Osteoblast (primary cell): ENCODE results near the gene CDA. TPM values are rescaled to one million over a fixed set of nuclear protein-coding genes. Genes with fewer than 3 reads are reported as not detected.

ENCODE experiments used
- DNase-seq: peaks from one replicate; pipeline ENCODE4 v3.0.0; 2011; ENCODE audit warnings: low spot score, mixed read lengths; ENCODE audit not compliant: insufficient read length; ENCODE audit errors: missing footprints
- H2AFZ ChIP-seq: 2 replicates; pipeline ENCODE4 v1.6.0; 2011; ENCODE audit warnings: mild to moderate bottlenecking, low read length
- H3K27ac ChIP-seq: 2 replicates; pipeline ENCODE4 v1.5.1; 2011; ENCODE audit warnings: mild to moderate bottlenecking, low read depth, low read length, moderate library complexity
- H3K27me3 ChIP-seq: 2 replicates; pipeline ENCODE4 v1.6.0; 2012; ENCODE audit warnings: mild to moderate bottlenecking, control low read depth, inconsistent platforms, low read length, moderate library complexity; ENCODE audit not compliant: insufficient read depth
- H3K36me3 ChIP-seq: 2 replicates; pipeline ENCODE4 v1.5.1; 2011; ENCODE audit warnings: mild to moderate bottlenecking, low read length, control low read depth, moderate library complexity; ENCODE audit not compliant: insufficient read depth
- H3K4me1 ChIP-seq: 2 replicates; pipeline ENCODE4 v1.5.1; 2011; ENCODE audit warnings: mild to moderate bottlenecking, low read length, control low read depth, moderate library complexity; ENCODE audit not compliant: insufficient read depth
- H3K4me2 ChIP-seq: 2 replicates; pipeline ENCODE4 v1.6.0; 2011; ENCODE audit warnings: mild to moderate bottlenecking, low read length; ENCODE audit not compliant: insufficient read depth
- H3K4me3 ChIP-seq: fragments of 200-600 bp; sonication (generic); 3 replicates; pipeline ENCODE4 v1.5.1; 2012; ENCODE audit warnings: mild to moderate bottlenecking, low read length, inconsistent platforms; ENCODE audit not compliant: insufficient read depth
- H3K79me2 ChIP-seq: 2 replicates; pipeline ENCODE4 v1.6.0; 2012; ENCODE audit warnings: mild to moderate bottlenecking, low read length, control low read depth, inconsistent platforms; ENCODE audit not compliant: insufficient read depth
- H3K9me3 ChIP-seq: 2 replicates; pipeline ENCODE4 v1.5.1; 2011; ENCODE audit warnings: low read depth, low read length, control low read depth
- H4K20me1 ChIP-seq: 2 replicates; pipeline ENCODE4 v1.6.0; 2012; ENCODE audit warnings: mild to moderate bottlenecking, low read length, control low read depth; ENCODE audit not compliant: insufficient read depth
- CTCF ChIP-seq: IDR thresholded peaks from 2 replicates; pipeline ENCODE4 v1.5.1; 2011; ENCODE audit warnings: mild to moderate bottlenecking, low read depth, low read length, moderate library complexity; ENCODE audit errors: extremely low read depth
- total RNA-seq: library from RNA; depleted of rRNA; stranded (reverse); fragments of >200 nt; gene quantifications from 2 replicates; pipeline ENCODE4 v1.2.3, GENCODE V29; 2012

The CDA gene
- total RNA-seq, 1 donor: 1.1 TPM

DNA sequence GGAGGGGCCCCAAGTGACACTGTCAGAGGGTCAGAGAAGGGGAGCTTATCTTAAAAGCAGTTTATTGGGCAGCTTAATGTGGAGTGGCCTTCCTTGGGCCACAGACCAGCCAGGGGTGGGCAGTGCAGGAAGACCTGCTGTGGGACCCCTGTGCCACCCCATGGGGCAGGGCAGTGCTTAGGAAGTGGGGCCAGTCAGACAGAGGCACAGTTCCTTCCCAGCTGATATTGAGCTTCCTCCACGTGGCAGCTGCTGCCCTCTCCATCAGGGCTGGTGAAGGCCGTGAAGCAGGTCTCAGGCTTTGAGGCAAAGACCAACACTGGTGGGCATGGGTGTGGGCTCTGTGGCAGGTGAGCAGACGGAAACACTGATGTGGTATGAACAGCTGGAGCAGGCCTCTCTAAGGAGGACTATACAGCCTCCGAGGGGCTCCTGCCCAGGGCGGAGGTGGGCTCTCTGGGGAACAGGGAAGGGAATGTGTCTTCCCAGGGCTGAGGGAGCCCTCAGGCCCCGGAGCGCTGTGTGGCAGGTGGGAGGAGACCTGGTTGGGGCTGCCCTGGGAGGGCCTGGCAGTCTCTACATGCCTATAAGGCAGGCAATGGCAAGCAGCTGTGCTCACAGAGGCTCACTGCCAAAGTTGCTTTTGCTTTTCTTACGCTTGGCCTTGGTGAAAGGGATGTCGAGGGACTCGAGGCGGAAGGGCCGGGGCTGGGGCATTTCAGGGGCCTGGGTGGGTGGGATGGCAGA is 75.2 kb downstream of the CDA start:
- peaks cover 14% of the 10 kb centered on the region for H3K4me1 ChIP-seq
- H2AFZ ChIP-seq: no peak overlapping the region
- DNase-seq: peak; percentile 52
- no peak for TF ChIP-seq CTCF
- no peaks in the 10 kb centered on the region for H3K27me3 ChIP-seq
- H3K79me2 ChIP-seq: peaks cover 22% of the 10 kb centered on the region
- H3K36me3 ChIP-seq: peaks cover 1% of the 10 kb centered on the region
- no peaks in the 10 kb centered on the region for H3K9me3 ChIP-seq
- H4K20me1 ChIP-seq: peaks cover 6% of the 10 kb centered on the region
- no peak overlapping the region for H3K4me2 ChIP-seq
- H3K4me3 ChIP-seq: no peak overlapping the region
- H3K27ac ChIP-seq: no peak overlapping the region

DNA sequence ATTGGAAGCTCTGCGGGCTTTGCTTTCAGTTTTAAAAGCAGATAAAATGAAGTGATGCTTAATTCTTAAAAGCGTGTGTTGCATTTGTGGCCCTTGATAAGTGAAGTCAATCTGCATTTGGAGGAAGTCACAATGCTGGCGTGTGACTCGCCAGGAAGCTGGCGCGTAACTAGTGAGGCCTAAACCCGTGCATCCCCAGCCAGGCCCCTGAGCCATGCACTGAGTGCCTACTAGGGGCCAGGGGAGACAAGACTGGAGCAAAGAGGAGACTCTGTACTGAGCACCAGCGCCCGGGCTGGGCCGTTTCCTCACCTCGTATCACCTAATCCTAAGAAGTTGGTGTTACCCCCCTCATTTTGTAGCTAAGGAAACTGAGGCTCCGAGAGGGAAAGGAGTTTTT is 76.8 kb downstream of the CDA start:
- Histone ChIP-seq H3K79me2 (peaks cover 6% of the 10 kb centered on the region), H3K4me3 (no peak overlapping the region), H3K9me3 (no peaks in the 10 kb centered on the region), H3K36me3 (no peaks in the 10 kb centered on the region), H3K27me3 (no peaks in the 10 kb centered on the region), H3K4me1 (peaks cover 5% of the 10 kb centered on the region), H2AFZ (no peak overlapping the region), H4K20me1 (no peaks in the 10 kb centered on the region), H3K4me2 (no peak overlapping the region), H3K27ac (no peak overlapping the region)
- TF ChIP-seq CTCF: no peak
- no peak for DNase-seq

- no peaks in the 10 kb centered on the region for H4K20me1 ChIP-seq
- H2AFZ ChIP-seq: peak overlapping the region; percentile 22
- H3K27me3 ChIP-seq: no peaks in the 10 kb centered on the region
- no peak overlapping the region for H3K27ac ChIP-seq
- DNase-seq: peak; percentile 60
- no peak overlapping the region for H3K4me2 ChIP-seq
- H3K4me3 ChIP-seq: no peak overlapping the region
- peaks cover 5% of the 10 kb centered on the region for H3K4me1 ChIP-seq
- no peaks in the 10 kb centered on the region for H3K9me3 ChIP-seq
- peaks cover 2% of the 10 kb centered on the region for H3K79me2 ChIP-seq
- TF ChIP-seq CTCF: no peak
- H3K36me3 ChIP-seq: no peaks in the 10 kb centered on the region
These were observed 77.2 kb downstream of the CDA start for GRCh38 chr1:20666146-20666545.

DNA sequence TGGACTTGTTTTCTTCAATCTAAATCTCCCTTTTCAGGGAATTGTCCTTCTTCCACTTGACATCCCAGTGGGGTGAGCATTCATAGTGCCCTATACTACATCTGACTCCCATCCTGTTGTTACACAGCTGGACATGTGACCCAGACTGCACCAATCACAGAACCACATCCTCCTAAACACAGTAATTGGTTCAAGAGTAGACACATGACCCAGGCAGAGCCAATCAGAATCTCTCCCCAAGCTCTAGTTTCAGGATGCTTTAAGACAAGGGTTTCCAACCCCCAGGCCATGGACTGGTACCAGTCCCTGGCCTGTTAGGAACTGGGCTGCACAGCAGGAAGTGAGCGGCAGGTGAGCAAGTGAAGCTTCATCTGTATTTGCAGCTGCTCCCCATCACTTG is 77.9 kb downstream of the CDA start:
- Histone ChIP-seq H2AFZ (no peak overlapping the region), H4K20me1 (no peaks in the 10 kb centered on the region), H3K27ac (no peak overlapping the region), H3K9me3 (no peaks in the 10 kb centered on the region), H3K36me3 (no peaks in the 10 kb centered on the region), H3K4me3 (no peak overlapping the region), H3K79me2 (no peaks in the 10 kb centered on the region), H3K27me3 (no peaks in the 10 kb centered on the region), H3K4me1 (peaks cover 5% of the 10 kb centered on the region), H3K4me2 (no peak overlapping the region)
- DNase-seq: peak; percentile 29
- TF ChIP-seq CTCF: no peak

Other genes starting within 250 kb of the CDA start
- gene CAMK2N1, start 102.9 kb upstream of the CDA start, total RNA-seq: 0.36 and 1.5 TPM in 2 replicates
- 31.8 and 37.3 TPM in 2 replicates for gene MUL1, start 80.9 kb upstream of the CDA start, total RNA-seq
- under 0.01 TPM in 1 of 2 replicates, not detected in the other for gene FAM43B, start 36.5 kb upstream of the CDA start, total RNA-seq
- 73.1 and 79.3 TPM in 2 replicates for gene PINK1, start 44.4 kb downstream of the CDA start, total RNA-seq
- gene DDOST, start 72.3 kb downstream of the CDA start, total RNA-seq: 291 and 293 TPM in 2 replicates
- gene KIF17, start 128.9 kb downstream of the CDA start, total RNA-seq: 0.29 and 0.36 TPM in 2 replicates
- gene SH2D5, start 143.6 kb downstream of the CDA start, total RNA-seq: 1.4 and 1.8 TPM in 2 replicates
- 249 and 267 TPM in 2 replicates for gene HP1BP3, start 198.2 kb downstream of the CDA start, total RNA-seq